ENCODE data around the gene ACOT13. TPM values are rescaled to one million over a fixed set of nuclear protein-coding genes. Genes with fewer than 3 reads are reported as not detected.
A peak's percentile ranks its signal among the peaks of the same experiment; 100 is the strongest.

The ACOT13 gene
- total and polyA plus RNA-seq, 2 of the 8 experiments (the other 6 are each of a cell fraction or from before 2014, with no cell fraction given) = 27.6 to 40.6 TPM

DNA sequence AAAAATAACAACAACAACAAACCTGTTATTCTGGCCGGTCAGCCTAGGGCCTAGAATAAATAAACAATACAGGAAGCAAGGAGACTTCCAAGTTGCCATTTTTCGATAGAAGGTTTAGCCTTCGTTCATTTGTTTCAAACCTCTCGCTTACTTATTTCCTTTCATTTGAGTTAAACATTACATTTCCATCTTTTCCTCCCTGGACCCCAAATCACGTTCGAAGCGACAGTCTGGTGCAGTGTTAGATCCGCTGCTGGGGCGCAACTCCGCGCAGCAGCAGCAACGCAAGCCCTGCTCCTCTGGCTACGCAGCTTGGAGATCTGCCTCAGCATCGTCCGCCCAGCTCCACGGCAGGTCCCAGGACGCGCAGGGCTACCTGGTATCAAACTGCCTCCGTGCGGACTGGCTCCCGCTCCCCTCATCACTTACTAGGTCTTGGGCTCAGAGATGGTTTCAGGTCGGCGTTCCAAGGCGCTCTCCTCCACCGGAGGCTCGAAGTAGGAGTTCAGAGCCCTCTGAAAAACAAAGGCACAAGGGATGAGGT is 708 bp upstream of the ACOT13 start:
- peak overlapping the region; percentile 99 for H2BK12ac ChIP-seq (ENCODE audit: low read depth, low read length)
- peak overlapping the region; percentile 73 to 78 for H3K4me2 ChIP-seq (ENCODE audit: insufficient read depth in 1 of 2, low read depth in 2 of 2, low read length in 2 of 2)
- H4K20me1 ChIP-seq (replicated peaks in 1 of 2; ENCODE audit: control insufficient read depth in 1 of 2, insufficient read depth in 2 of 2, low read length in 2 of 2) = peaks cover 0 to 3% of the 10 kb centered on the region in 2 experiments
- peak overlapping the region; percentile 65 for H2AFZ ChIP-seq (ENCODE audit: low read length)
- H3K18ac ChIP-seq (ENCODE audit: extremely low read depth, low read length) = peak overlapping the region; percentile 100
- peak overlapping the region; percentile 96 for H4K8ac ChIP-seq (ENCODE audit: extremely low read depth, insufficient read depth, low read length)
- H3K56ac ChIP-seq (replicated peaks; ENCODE audit: insufficient read length, low read depth, low read length) = peak overlapping the region; percentile 99
- H3K79me2 ChIP-seq (ENCODE audit: control insufficient read depth in 1 of 2, insufficient read depth in 2 of 2, low read length in 2 of 2) = peaks cover 0 to 43% of the 10 kb centered on the region in 2 experiments; a peak in 3 of 4 replicates
- ChIA-PET CTCF (ENCODE audit: partially characterized antibody) (interaction anchor here (1.0 to 3.9 kb wide), 15 partner anchors 11 to 352 kb away, joined by 3 to 39 read pairs (median 4); partner anchors contain the start of gene KIAA0319), POLR2A (ENCODE audit: partially characterized antibody) (interaction anchor here (0.6 to 3.5 kb wide), 12 partner anchors 11 to 426 kb away, joined by 3 to 22 read pairs (median 5); partner anchors contain the start of gene KIAA0319)
- H3K27me3 ChIP-seq (replicated peaks in 1 of 4; ENCODE audit: control insufficient read depth in 3 of 4, extremely low read depth in 1 of 4, insufficient read depth in 3 of 4, low read length in 3 of 4) = no peaks in the 10 kb centered on the region
- peak overlapping the region; percentile 85 to 99 (median 93) for H3K4me3 ChIP-seq (ENCODE audit: extremely low read depth in 1 of 4, insufficient read depth in 2 of 4, low read depth in 3 of 4, low read length in 4 of 4)
- DNase-seq (ENCODE audit: low read depth in 1 of 2, low spot score in 2 of 2) = no peak
- H2BK120ac ChIP-seq (replicated peaks; ENCODE audit: low read depth, low read length) = peak overlapping the region; percentile 95
- peak overlapping the region; percentile 79 to 97 (median 95) for H3K9ac ChIP-seq (replicated peaks in 1 of 4; ENCODE audit: extremely low read depth in 1 of 4, low read depth in 3 of 4, low read length in 3 of 4)
- H4K91ac ChIP-seq (replicated peaks; ENCODE audit: insufficient read length, low read length) = peak overlapping the region; percentile 98
- H2BK15ac ChIP-seq (ENCODE audit: low read length) = peak overlapping the region; percentile 95; the same call in 1 of the 2 replicates
- 0 out of 2 replicates have a peak overlapping the region, but pooled peaks have one; percentile 72 for H2BK20ac ChIP-seq (ENCODE audit: low read length)
- peaks cover 4 to 11% of the 10 kb centered on the region in 2 experiments for H3K9me3 ChIP-seq (ENCODE audit: insufficient read depth in 2 of 2, low read depth in 1 of 2, low read length in 1 of 2)
- H3K4me1 ChIP-seq (replicated peaks in 1 of 4; ENCODE audit: control insufficient read depth in 3 of 4, insufficient read depth in 4 of 4, low read length in 3 of 4) = peaks cover 0 to 5% (median 0%) of the 10 kb centered on the region in 4 experiments; a peak in 3 of 7 replicates
- peak overlapping the region; percentile 100 for H2BK5ac ChIP-seq (ENCODE audit: low read depth, low read length)
- peaks cover 10% of the 10 kb centered on the region; the same call in 1 of the 2 replicates for H3K79me1 ChIP-seq (ENCODE audit: low read depth, low read length)
- no peak for FAIRE-seq
- peaks cover 5 to 35% (median 14%) of the 10 kb centered on the region in 4 experiments; a peak in 7 of 8 replicates for H3K36me3 ChIP-seq (ENCODE audit: control insufficient read depth in 2 of 4, insufficient read depth in 4 of 4, low read length in 3 of 4)
- H4K5ac ChIP-seq (ENCODE audit: insufficient read length, low read depth, low read length) = peak overlapping the region; percentile 99
- H3K27ac ChIP-seq (ENCODE audit: low read depth, low read length) = peak overlapping the region; percentile 92
- WGBS, 2 experiments (ENCODE audit: extremely low coverage in 1 of 2, insufficient coverage in 1 of 2, insufficient read length in 1 of 2, insufficient replicate concordance in 2 of 2, low coverage in 1 of 2, low lambda C conversion rate in 2 of 2, missing lambda C conversion rate in 1 of 2) = 4% methylated on average over 26 of the region's 26 CpGs; no CpG with 5 or more reads in 1 of the 2 experiments
- peak overlapping the region; percentile 98 for H3K4ac ChIP-seq (replicated peaks; ENCODE audit: insufficient read length, low read depth, low read length)
- H3K23me2 ChIP-seq (ENCODE audit: low read depth, low read length) = peaks cover 13% of the 10 kb centered on the region
- H2AK5ac ChIP-seq (ENCODE audit: low read depth, low read length) = peak overlapping the region; percentile 54; the same call in 1 of the 2 replicates
- no peak overlapping the region for H3K23ac ChIP-seq (ENCODE audit: insufficient read length)
- H3K14ac ChIP-seq (ENCODE audit: insufficient read length) = peak overlapping the region; percentile 37
- TF ChIP-seq KDM5A (IDR thresholded peaks at IDR 0.05; ENCODE audit: low read length) (0 out of 2 replicates have a peak, but pooled peaks have one; percentile 34), EP300 (IDR thresholded peaks at IDR 0.05; ENCODE audit: borderline replicate concordance in 1 of 2, low read depth in 2 of 2, low read length in 2 of 2) (no peak), SIX5 (IDR thresholded peaks at IDR 0.05; ENCODE audit: low read depth, low read length) (no peak), HDAC6 (IDR thresholded peaks at IDR 0.05; ENCODE audit: low read depth, low read length) (no peak), KDM4A (IDR thresholded peaks at IDR 0.05; ENCODE audit: low read depth, low read length, severe bottlenecking) (no peak), SAP30 (IDR thresholded peaks at IDR 0.05; ENCODE audit: insufficient read depth, insufficient replicate concordance, low read length) (peak; percentile 34), YY1 (IDR thresholded peaks at IDR 0.05; ENCODE audit: low read depth, low read length) (no peak), CREB1 (IDR thresholded peaks at IDR 0.05) (no peak), GTF2F1 (IDR thresholded peaks at IDR 0.05; ENCODE audit: borderline replicate concordance, low read depth, low read length) (no peak), CEBPB (IDR thresholded peaks at IDR 0.05; ENCODE audit: low read depth, low read length) (no peak)
- TF ChIP-seq, protein P1, sequence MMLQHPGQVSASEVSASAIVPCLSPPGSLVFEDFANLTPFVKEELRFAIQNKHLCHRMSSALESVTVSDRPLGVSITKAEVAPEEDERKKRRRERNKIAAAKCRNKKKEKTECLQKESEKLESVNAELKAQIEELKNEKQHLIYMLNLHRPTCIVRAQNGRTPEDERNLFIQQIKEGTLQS (IDR thresholded peaks at IDR 0.05; ENCODE audit: insufficient read depth, low read depth, low read length) = no peak
